ENCODE results near the gene EGFL6.

The EGFL6 gene

GRCh38 chrX:13569479-13570260 is at the start of gene EGFL6:
Gene EGFL6, plus strand, starts transcription at chrX:13569601. Its CDS starts 261 bp downstream, at chrX:13569862.
- no peak for DNase-seq

- DNase-seq, result no peak
These were observed 49.0 kb upstream of the EGFL6 start for GRCh38 chrX:13520351-13520750.

GRCh38 chrX:13520936-13521335 is 48.5 kb upstream of the EGFL6 start:
- DNase-seq, result no peak

GRCh38 chrX:13522811-13523210 is 46.6 kb upstream of the EGFL6 start:
- no peak for DNase-seq

- peak; percentile 9 for DNase-seq
These were observed 35.7 kb upstream of the EGFL6 start for GRCh38 chrX:13533726-13534125.

GRCh38 chrX:13535376-13536165 is 33.8 kb upstream of the EGFL6 start:
- no peak for DNase-seq

GRCh38 chrX:13536551-13536950 is 32.9 kb upstream of the EGFL6 start:
- no peak for DNase-seq

- DNase-seq, result no peak
These were observed 31.0 kb upstream of the EGFL6 start for GRCh38 chrX:13538414-13538813.

GRCh38 chrX:13540602-13541001 is 28.8 kb upstream of the EGFL6 start:
- DNase-seq, result no peak

- DNase-seq, result no peak
These were observed 23.7 kb upstream of the EGFL6 start for GRCh38 chrX:13545726-13546125.

GRCh38 chrX:13547671-13548070 is 21.7 kb upstream of the EGFL6 start:
- no peak for DNase-seq

GRCh38 chrX:13550346-13550745 is 19.1 kb upstream of the EGFL6 start:
- DNase-seq, result no peak

- no peak for DNase-seq
These were observed 17.8 kb upstream of the EGFL6 start for GRCh38 chrX:13551610-13552009.

- no peak for DNase-seq
These were observed 16.5 kb upstream of the EGFL6 start for GRCh38 chrX:13552892-13553291.

GRCh38 chrX:13565511-13565910 is 3.9 kb upstream of the EGFL6 start:
- no peak for DNase-seq

GRCh38 chrX:13570261-13570605 is 832 bp downstream of the EGFL6 start:
- no peak for DNase-seq

GRCh38 chrX:13571136-13571535 is 1.7 kb downstream of the EGFL6 start:
- DNase-seq, result no peak

- DNase-seq, result no peak
These were observed 5.2 kb downstream of the EGFL6 start for GRCh38 chrX:13574600-13574999.

- DNase-seq, result no peak
These were observed 10.3 kb downstream of the EGFL6 start for GRCh38 chrX:13579661-13580060.

- DNase-seq, result no peak
These were observed 12.2 kb downstream of the EGFL6 start for GRCh38 chrX:13581554-13581953.

GRCh38 chrX:13587786-13588477 is 18.5 kb downstream of the EGFL6 start:
- no peak for DNase-seq

GRCh38 chrX:13590207-13590606 is 20.8 kb downstream of the EGFL6 start:
- no peak for DNase-seq

- DNase-seq, result no peak
These were observed 21.5 kb downstream of the EGFL6 start for GRCh38 chrX:13590914-13591313.

- no peak for DNase-seq
These were observed 28.5 kb downstream of the EGFL6 start for GRCh38 chrX:13597874-13598273.
